ENCODE measurements around the gene TXNRD2.
"Not testable (repeated sequence)": the region's sequence is repeated elsewhere in the genome, so short reads cannot be mapped to it uniquely, and the experiment has no call there.

Gene TXNRD2

GRCh38 chr22:19907902-19908301 lies 33.7 kb downstream of the TXNRD2 start:
- DNase-seq, H3K27ac Mint-ChIP-seq, H3K9me3 Mint-ChIP-seq, H3K27me3 Mint-ChIP-seq, H3K4me1 Mint-ChIP-seq, H3K36me3 Mint-ChIP-seq, H3K4me3 Mint-ChIP-seq: not testable (repeated sequence)
- CTCF ChIA-PET, result interaction anchor here (0.8 to 1.0 kb wide), 2 partner anchors 152 to 178 kb away, joined by 3 to 4 read pairs; no protein-coding TSS in a partner anchor

GRCh38 chr22:19906864-19907263 lies 34.8 kb downstream of the TXNRD2 start:
- not testable (repeated sequence) for H3K4me1 Mint-ChIP-seq, H3K9me3 Mint-ChIP-seq, H3K4me3 Mint-ChIP-seq, DNase-seq, H3K27ac Mint-ChIP-seq, H3K36me3 Mint-ChIP-seq, H3K27me3 Mint-ChIP-seq
- CTCF ChIA-PET, result interaction anchor here (2.5 kb wide), 1 partner anchor 176 kb away, joined by 13 read pairs; no protein-coding TSS in a partner anchor

DNA sequence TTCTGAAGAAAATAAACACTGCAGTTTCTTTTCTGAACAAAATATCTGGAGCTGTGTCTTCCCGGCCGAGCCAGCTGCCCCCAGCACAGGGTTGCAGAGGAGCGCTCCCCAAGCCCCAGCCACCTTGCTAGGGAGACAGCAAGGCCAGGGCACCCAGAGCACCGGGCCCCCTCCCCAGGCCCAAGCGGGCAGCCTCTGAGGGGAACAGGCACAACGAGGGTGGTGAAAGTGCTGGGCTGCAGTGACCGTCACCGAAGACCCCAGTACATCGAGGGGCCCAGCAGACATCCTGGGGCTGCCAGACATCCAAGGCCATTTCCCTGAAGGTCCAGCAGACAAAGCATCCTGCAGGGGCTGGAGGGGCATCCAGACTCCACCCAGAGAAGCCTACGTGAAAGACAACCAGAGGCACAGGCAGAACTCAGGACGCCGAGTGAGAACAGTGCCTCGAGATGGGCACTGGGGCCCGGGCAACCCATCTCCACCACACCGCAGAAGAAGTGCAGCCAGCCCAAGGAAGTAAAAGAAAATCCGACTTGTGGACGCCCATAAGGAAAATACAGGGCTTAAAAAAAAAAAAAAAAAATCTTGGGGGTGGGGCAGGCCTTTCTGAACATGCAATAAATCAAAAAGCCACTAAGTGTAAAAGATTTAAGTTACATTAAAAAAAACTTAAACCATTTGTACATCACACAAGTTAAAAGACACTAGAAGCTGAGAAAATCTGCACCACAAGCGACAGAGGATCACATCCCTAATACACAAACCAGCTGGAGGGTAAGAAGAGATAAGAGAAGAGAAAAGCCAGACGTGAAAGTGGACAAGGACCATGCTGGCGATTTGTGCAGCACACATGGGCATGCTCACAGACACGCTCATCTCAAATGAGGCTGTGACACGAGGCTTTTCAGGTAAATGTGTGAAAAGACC lies 36.0 kb downstream of the TXNRD2 start:
- no peak for DNase-seq
- CTCF ChIA-PET, result interaction anchor here (0.7 to 2.5 kb wide), 3 partner anchors 9 to 175 kb away, joined by 3 to 13 read pairs (median 5); no protein-coding TSS in a partner anchor
- no peaks in the 10 kb centered on the region for H3K9me3 Mint-ChIP-seq
- H3K4me1 Mint-ChIP-seq, result peaks cover 2% of the 10 kb centered on the region
- no peak overlapping the region for H3K4me3 Mint-ChIP-seq
- no peak overlapping the region for H3K27ac Mint-ChIP-seq
- H3K36me3 Mint-ChIP-seq, result no peaks in the 10 kb centered on the region
- H3K27me3 Mint-ChIP-seq, result no peaks in the 10 kb centered on the region

GRCh38 chr22:19904935-19905334 lies 36.7 kb downstream of the TXNRD2 start:
- CTCF ChIA-PET, result interaction anchor here (0.7 to 2.5 kb wide), 3 partner anchors 8 to 174 kb away, joined by 3 to 13 read pairs (median 5); no protein-coding TSS in a partner anchor
- no peak overlapping the region for H3K27ac Mint-ChIP-seq
- no peaks in the 10 kb centered on the region for H3K36me3 Mint-ChIP-seq
- no peaks in the 10 kb centered on the region for H3K9me3 Mint-ChIP-seq
- no peaks in the 10 kb centered on the region for H3K27me3 Mint-ChIP-seq
- H3K4me3 Mint-ChIP-seq, result no peak overlapping the region
- H3K4me1 Mint-ChIP-seq, result peaks cover 2% of the 10 kb centered on the region
- no peak for DNase-seq

GRCh38 chr22:19904174-19904856 lies 37.3 kb downstream of the TXNRD2 start:
- H3K9me3 Mint-ChIP-seq, result no peaks in the 10 kb centered on the region
- H3K4me1 Mint-ChIP-seq, result no peaks in the 10 kb centered on the region
- CTCF ChIA-PET, result interaction anchor here (1.9 to 2.5 kb wide), 2 partner anchors 8 to 173 kb away, joined by 5 to 13 read pairs; no protein-coding TSS in a partner anchor
- H3K36me3 Mint-ChIP-seq, result no peaks in the 10 kb centered on the region
- no peak overlapping the region for H3K27ac Mint-ChIP-seq
- no peak for DNase-seq
- H3K27me3 Mint-ChIP-seq, result no peaks in the 10 kb centered on the region
- no peak overlapping the region for H3K4me3 Mint-ChIP-seq

DNA sequence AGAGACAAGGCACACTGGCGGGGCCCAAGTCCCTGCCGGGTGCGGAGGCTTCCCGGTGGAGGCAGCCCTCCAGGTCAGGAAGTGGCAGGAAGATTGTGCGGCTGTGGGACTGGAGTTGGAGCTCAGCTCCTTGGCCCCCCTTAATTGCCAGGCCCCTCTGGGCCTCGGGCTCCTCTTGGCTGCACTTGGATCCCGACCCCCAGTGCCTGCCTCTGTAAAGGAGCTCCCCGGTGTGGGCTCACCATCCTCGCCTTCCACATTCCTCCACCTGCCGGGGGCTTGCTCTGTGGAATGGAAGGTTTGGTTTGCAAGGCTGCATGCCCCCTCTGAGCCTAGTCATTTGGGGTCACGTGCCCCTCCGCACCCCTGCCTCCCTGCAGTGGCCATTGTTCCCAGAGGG lies 38.1 kb downstream of the TXNRD2 start:
- Mint-ChIP-seq H3K27ac (no peak overlapping the region), H3K4me1 (no peaks in the 10 kb centered on the region), H3K4me3 (no peak overlapping the region), H3K27me3 (no peaks in the 10 kb centered on the region), H3K9me3 (no peaks in the 10 kb centered on the region), H3K36me3 (peaks cover 1% of the 10 kb centered on the region)
- no peak for DNase-seq
- CTCF ChIA-PET, result no interaction called here

DNA sequence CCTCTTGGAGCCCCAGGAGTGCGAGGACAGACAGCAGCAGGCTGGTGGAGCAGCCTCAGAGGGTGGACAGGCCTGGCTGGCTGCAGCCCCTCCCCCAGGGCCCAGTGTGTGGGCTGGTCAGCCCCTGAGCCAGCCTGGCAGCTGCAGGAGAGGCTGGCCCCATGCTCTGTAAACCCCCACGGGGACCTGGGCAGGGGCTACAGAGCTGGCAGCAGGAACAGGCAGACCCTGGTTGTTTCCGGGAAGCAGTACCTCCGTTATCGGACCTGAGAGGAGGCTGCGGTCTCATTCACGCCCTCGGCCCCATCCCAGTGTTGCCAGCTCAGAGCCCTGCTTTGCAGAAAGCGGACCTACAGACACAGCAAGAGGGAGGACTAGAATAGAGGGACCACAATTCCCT lies 38.6 kb downstream of the TXNRD2 start:
- DNase-seq, result no peak
- no peaks in the 10 kb centered on the region for H3K9me3 Mint-ChIP-seq
- H3K4me3 Mint-ChIP-seq, result no peak overlapping the region
- H3K36me3 Mint-ChIP-seq, result peaks cover 1% of the 10 kb centered on the region
- H3K27me3 Mint-ChIP-seq, result no peaks in the 10 kb centered on the region
- no peaks in the 10 kb centered on the region for H3K4me1 Mint-ChIP-seq
- no peak overlapping the region for H3K27ac Mint-ChIP-seq
- CTCF ChIA-PET, result interaction anchor here (2.1 kb wide), 1 partner anchor 173 kb away, joined by 13 read pairs; no protein-coding TSS in a partner anchor

GRCh38 chr22:19902245-19902715 lies 39.3 kb downstream of the TXNRD2 start:
- Mint-ChIP-seq H3K27me3 (no peaks in the 10 kb centered on the region), H3K36me3 (peaks cover 1% of the 10 kb centered on the region), H3K27ac (no peak overlapping the region), H3K9me3 (no peaks in the 10 kb centered on the region), H3K4me3 (no peak overlapping the region), H3K4me1 (no peaks in the 10 kb centered on the region)
- no peak for DNase-seq
- CTCF ChIA-PET, result interaction anchor here (1.8 to 2.1 kb wide), 2 partner anchors 8 to 172 kb away, joined by 10 to 13 read pairs; no protein-coding TSS in a partner anchor

DNA sequence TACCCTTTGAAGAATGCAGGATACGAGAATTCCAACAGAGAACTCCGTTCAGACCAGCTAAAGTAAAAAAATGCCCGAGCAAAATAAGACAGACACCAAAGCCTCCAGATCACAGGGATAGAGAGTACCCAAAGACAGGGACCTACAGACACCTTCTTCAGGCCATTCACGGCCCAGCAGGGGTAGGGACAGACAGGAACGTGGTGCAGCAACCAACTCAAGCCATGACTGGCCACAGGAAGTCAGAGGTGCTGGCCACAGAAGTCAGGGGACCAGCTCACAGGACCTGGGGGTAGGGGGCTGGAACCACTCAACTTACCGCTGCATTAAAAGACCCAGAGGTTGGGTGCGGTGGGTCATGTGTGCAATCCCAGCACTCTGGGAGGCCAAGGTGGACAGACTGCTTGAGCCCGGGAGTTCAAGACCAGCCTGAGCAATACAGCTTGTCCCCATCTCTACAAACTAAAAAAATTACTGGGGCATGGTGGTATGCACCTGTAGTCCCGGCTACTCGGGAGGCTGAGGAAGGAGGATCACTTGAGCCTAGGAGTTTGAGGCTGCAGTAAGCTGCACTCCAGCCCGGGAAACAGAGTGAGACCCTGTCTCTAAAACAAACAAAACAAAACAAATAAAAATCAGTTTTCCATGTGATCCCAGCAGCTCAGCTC lies 39.9 kb downstream of the TXNRD2 start:
- H3K27ac Mint-ChIP-seq, result no peak overlapping the region
- CTCF ChIA-PET, result interaction anchor here (1.8 to 2.1 kb wide), 2 partner anchors 9 to 171 kb away, joined by 10 to 13 read pairs; no protein-coding TSS in a partner anchor
- DNase-seq, result no peak
- peaks cover 1% of the 10 kb centered on the region for H3K36me3 Mint-ChIP-seq
- H3K27me3 Mint-ChIP-seq, result no peaks in the 10 kb centered on the region
- H3K9me3 Mint-ChIP-seq, result no peaks in the 10 kb centered on the region
- no peak overlapping the region for H3K4me3 Mint-ChIP-seq
- peaks cover 4% of the 10 kb centered on the region for H3K4me1 Mint-ChIP-seq

- Mint-ChIP-seq H3K4me1 (peaks cover 12% of the 10 kb centered on the region), H3K9me3 (no peaks in the 10 kb centered on the region), H3K4me3 (no peak overlapping the region), H3K36me3 (peaks cover 1% of the 10 kb centered on the region), H3K27ac (no peak overlapping the region), H3K27me3 (no peaks in the 10 kb centered on the region)
- CTCF ChIA-PET, result interaction anchor here (1.8 to 2.1 kb wide), 2 partner anchors 10 to 170 kb away, joined by 10 to 13 read pairs; no protein-coding TSS in a partner anchor
- DNase-seq, result no peak
Observed at GRCh38 chr22:19900707-19901436, 40.7 kb downstream of the TXNRD2 start.

DNA sequence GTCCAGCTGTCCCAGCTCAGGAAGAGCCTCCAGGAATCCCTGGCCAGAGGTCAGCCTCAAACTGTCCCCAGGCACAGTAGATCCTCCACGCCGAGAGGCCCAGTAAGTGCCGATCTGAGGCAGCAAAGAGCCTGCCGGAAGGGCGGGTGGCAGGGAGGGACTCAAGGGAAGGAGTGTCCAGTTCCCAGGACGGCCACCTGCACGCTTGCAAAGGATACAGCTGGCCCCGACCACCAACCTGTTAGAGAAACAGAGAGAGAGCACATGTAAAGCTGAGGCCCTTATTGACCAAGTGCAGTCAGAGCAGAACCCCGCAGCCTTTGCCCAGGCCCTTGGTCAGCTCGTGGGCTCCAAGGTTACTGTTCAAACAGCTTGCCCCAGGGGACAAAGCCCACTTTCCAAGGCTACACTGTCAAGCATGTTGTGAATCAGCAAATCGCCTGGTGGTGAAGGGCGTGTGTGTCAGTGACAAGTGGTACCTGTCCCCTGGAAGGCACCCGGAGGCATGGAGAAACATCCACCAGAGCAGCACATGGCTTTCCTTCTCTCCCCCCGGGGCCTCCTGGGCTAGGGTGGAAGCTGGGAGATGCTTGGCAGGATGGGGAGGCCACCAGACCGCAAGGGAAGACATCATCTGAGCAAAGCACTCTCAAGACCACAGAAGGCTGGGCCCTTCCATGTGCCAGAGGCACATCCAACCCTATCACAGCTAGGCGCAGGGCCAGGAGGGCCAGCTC lies 42.6 kb downstream of the TXNRD2 start:
- CTCF ChIA-PET, result interaction anchor here (0.6 to 4.6 kb wide), 5 partner anchors 10 to 169 kb away, joined by 3 to 16 read pairs (median 4); no protein-coding TSS in a partner anchor
- H3K27ac Mint-ChIP-seq, result peak overlapping the region; percentile 55
- H3K9me3 Mint-ChIP-seq, result no peaks in the 10 kb centered on the region
- peaks cover 25% of the 10 kb centered on the region for H3K4me1 Mint-ChIP-seq
- H3K27me3 Mint-ChIP-seq, result no peaks in the 10 kb centered on the region
- H3K4me3 Mint-ChIP-seq, result no peak overlapping the region
- H3K36me3 Mint-ChIP-seq, result peaks cover 4% of the 10 kb centered on the region
- DNase-seq, result no peak

GRCh38 chr22:19898145-19898544 lies 43.5 kb downstream of the TXNRD2 start:
- CTCF ChIA-PET, result interaction anchor here (1.0 to 4.6 kb wide), 3 partner anchors 12 to 168 kb away, joined by 3 to 16 read pairs (median 8); no protein-coding TSS in a partner anchor
- H3K36me3 Mint-ChIP-seq, result peaks cover 5% of the 10 kb centered on the region
- H3K27me3 Mint-ChIP-seq, result no peaks in the 10 kb centered on the region
- no peak overlapping the region for H3K4me3 Mint-ChIP-seq
- no peak overlapping the region for H3K27ac Mint-ChIP-seq
- no peaks in the 10 kb centered on the region for H3K9me3 Mint-ChIP-seq
- no peak for DNase-seq
- H3K4me1 Mint-ChIP-seq, result peaks cover 33% of the 10 kb centered on the region

All from activated naive CD4-positive, alpha-beta T cell treated with anti-CD3 and anti-CD28 coated beads, Interleukin-2, amount 10 ng/mL, durations not matched to agents 7 days and 5 days (primary cell).